Measurements from ENCODE around the gene ARID5A. TPM values are rescaled to one million over a fixed set of nuclear protein-coding genes. Genes with fewer than 3 reads are reported as not detected.

The ARID5A gene
- total RNA-seq, 1 donor, result 7.6 TPM

DNA sequence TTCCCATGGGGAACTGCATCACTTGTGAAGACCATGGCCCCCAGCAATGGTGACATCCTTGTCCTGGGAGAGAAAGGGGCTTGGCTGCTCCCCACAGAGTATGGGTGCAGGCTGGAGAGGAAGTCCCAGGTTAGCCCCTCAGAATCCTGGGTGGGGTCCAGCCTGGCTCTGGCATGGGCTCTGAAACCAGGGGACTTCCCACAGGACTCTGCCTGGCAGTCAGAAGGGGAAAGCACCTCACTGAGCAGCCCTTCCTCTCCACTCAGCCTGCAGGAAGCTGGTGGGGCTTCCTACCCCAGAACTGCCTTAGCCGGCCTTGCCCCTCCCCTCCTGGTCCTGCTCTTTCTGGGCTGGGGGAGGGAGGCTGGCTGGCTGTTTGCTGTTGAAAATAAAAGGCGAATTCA, 35.1 kb upstream of the ARID5A start:
- Histone ChIP-seq H3K9me3 (ENCODE audit: low read depth, low read length) (no peaks in the 10 kb centered on the region), H3K79me2 (ENCODE audit: insufficient read depth, low read length) (no peaks in the 10 kb centered on the region), H3K36me3 (ENCODE audit: insufficient read depth, low read length) (no peaks in the 10 kb centered on the region), H2AFZ (ENCODE audit: low read length) (no peak overlapping the region), H3K4me1 (ENCODE audit: insufficient read depth, low read length) (no peaks in the 10 kb centered on the region), H3K4me2 (ENCODE audit: insufficient read depth, low read length) (no peak overlapping the region), H3K27ac (ENCODE audit: low read depth, low read length) (no peak overlapping the region), H4K20me1 (ENCODE audit: insufficient read depth, low read length) (no peaks in the 10 kb centered on the region), H3K4me3 (ENCODE audit: insufficient read depth, low read length) (no peak overlapping the region), H3K27me3 (ENCODE audit: insufficient read depth, low read length) (peaks cover 33% of the 10 kb centered on the region)
- TF ChIP-seq, protein P1, sequence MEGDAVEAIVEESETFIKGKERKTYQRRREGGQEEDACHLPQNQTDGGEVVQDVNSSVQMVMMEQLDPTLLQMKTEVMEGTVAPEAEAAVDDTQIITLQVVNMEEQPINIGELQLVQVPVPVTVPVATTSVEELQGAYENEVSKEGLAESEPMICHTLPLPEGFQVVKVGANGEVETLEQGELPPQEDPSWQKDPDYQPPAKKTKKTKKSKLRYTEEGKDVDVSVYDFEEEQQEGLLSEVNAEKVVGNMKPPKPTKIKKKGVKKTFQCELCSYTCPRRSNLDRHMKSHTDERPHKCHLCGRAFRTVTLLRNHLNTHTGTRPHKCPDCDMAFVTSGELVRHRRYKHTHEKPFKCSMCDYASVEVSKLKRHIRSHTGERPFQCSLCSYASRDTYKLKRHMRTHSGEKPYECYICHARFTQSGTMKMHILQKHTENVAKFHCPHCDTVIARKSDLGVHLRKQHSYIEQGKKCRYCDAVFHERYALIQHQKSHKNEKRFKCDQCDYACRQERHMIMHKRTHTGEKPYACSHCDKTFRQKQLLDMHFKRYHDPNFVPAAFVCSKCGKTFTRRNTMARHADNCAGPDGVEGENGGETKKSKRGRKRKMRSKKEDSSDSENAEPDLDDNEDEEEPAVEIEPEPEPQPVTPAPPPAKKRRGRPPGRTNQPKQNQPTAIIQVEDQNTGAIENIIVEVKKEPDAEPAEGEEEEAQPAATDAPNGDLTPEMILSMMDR (IDR thresholded peaks at IDR 0.05; ENCODE audit: extremely low read depth, low read depth, low read length), result no peak
- DNase-seq (ENCODE audit: insufficient read length, low spot score, missing footprints), result no peak

DNA sequence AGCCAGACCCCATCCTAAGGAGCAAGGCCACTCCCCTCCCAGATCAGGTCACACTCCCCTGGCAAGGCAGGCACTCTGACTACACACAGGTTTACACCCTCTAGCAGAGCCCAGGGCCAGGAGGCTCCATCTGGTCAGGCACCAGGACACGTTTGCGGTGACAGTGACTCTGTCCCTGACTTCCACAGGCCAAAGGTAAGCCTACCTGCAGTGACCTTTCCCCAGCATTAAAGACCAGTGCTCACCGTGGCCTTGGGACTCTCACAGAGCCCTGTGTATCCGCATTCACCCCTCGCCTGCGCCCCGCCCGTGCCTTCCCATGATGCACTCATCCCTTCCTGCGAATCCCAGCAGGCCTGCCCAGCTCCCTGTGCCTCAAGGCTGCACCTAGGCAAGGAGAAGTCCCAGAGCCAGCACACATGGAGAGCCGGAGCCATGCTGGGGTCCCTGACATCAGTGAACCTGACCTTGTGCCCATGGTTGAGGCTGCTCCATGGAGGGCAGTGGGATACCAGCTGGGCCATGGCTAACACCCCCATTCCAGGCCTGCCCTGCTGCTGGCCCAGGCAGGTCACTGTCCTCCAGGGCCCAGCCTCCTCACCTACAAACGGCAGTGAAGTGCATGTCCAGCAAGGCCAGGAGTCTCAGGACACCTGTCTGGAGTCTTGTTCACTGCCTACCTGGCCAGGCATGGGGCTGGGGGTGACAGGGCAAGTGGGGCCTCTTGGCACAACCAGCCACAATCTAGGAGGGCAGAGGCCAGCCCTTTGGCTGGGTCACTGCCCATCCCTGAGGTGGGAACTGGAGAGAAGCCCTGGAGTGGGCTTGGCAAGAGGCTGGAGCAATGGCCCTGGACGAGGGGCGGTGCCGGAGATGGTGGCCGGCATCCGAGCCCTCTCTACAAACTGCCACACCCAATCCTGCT, 34.4 kb upstream of the ARID5A start:
- no peak overlapping the region for H2AFZ ChIP-seq (ENCODE audit: low read length)
- DNase-seq (ENCODE audit: insufficient read length, low spot score, missing footprints), result no peak
- no peak overlapping the region for H3K27ac ChIP-seq (ENCODE audit: low read depth, low read length)
- no peaks in the 10 kb centered on the region for H3K36me3 ChIP-seq (ENCODE audit: insufficient read depth, low read length)
- H3K4me2 ChIP-seq (ENCODE audit: insufficient read depth, low read length), result no peak overlapping the region
- no peaks in the 10 kb centered on the region for H3K79me2 ChIP-seq (ENCODE audit: insufficient read depth, low read length)
- no peak overlapping the region for H3K4me3 ChIP-seq (ENCODE audit: insufficient read depth, low read length)
- TF ChIP-seq, protein P1 (IDR thresholded peaks at IDR 0.05; ENCODE audit: extremely low read depth, low read depth, low read length), result no peak
- H3K4me1 ChIP-seq (ENCODE audit: insufficient read depth, low read length), result no peaks in the 10 kb centered on the region
- no peaks in the 10 kb centered on the region for H3K9me3 ChIP-seq (ENCODE audit: low read depth, low read length)
- no peaks in the 10 kb centered on the region for H4K20me1 ChIP-seq (ENCODE audit: insufficient read depth, low read length)
- H3K27me3 ChIP-seq (ENCODE audit: insufficient read depth, low read length), result peaks cover 33% of the 10 kb centered on the region

DNA sequence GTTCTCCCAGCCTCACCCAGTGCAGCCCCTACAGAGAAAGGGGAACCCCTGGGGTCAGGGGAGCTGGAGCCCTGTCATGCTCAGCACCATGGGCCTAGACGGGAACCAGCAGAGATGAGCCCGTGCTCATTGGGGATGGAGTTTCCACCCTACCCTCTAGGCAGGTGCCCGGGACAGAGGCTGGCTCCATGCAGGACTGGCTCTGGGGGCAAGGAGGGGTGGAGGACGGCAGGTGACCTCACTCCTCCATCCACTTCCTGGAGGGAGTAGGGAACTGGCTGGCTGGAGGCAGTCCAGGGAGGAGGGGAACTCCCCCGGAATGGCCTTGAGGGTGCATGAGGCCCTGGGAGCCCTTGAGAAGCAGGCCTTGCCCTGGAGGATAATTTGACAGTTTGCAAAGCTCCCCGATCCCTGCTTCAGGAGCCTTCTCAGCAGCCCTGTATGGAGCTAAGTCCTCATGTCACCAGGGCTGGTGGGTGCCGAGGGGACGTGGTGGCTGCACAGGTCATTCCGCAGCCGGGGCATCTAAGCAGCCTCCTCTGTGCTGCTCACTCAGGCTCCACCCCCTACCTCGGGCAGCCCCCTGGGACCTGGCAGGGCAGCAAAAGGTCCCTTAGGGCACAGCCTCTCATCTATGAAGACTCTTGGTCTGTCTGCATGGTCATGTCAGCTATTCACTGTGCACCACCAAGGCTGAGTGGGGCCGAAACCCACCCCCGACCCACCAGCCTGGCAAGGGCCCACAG, 33.5 kb upstream of the ARID5A start:
- no peak overlapping the region for H3K4me3 ChIP-seq (ENCODE audit: insufficient read depth, low read length)
- no peaks in the 10 kb centered on the region for H4K20me1 ChIP-seq (ENCODE audit: insufficient read depth, low read length)
- peaks cover 4% of the 10 kb centered on the region for H3K4me1 ChIP-seq (ENCODE audit: insufficient read depth, low read length)
- H3K36me3 ChIP-seq (ENCODE audit: insufficient read depth, low read length), result no peaks in the 10 kb centered on the region
- no peaks in the 10 kb centered on the region for H3K79me2 ChIP-seq (ENCODE audit: insufficient read depth, low read length)
- DNase-seq (ENCODE audit: insufficient read length, low spot score, missing footprints), result no peak
- TF ChIP-seq, protein P1 (IDR thresholded peaks at IDR 0.05; ENCODE audit: extremely low read depth, low read depth, low read length), result no peak
- H3K4me2 ChIP-seq (ENCODE audit: insufficient read depth, low read length), result no peak overlapping the region
- H3K27me3 ChIP-seq (ENCODE audit: insufficient read depth, low read length), result peaks cover 27% of the 10 kb centered on the region
- no peak overlapping the region for H3K27ac ChIP-seq (ENCODE audit: low read depth, low read length)
- no peak overlapping the region for H2AFZ ChIP-seq (ENCODE audit: low read length)
- no peaks in the 10 kb centered on the region for H3K9me3 ChIP-seq (ENCODE audit: low read depth, low read length)
